SK-N-SH (cell line): ENCODE measurements around the gene MNT.

Experiments
- CHD2 ChIP-seq: fragments of 150-350 bp; IDR thresholded peaks from 2 replicates; pipeline ENCODE4 v1.6.1; 2018; ENCODE audit warnings: low read length; ENCODE audit not compliant: partially characterized antibody
- JUND ChIP-seq: IDR thresholded peaks from 2 replicates; pipeline ENCODE4 v1.4.0; 2012
- POLR2AphosphoS5 ChIP-seq: IDR thresholded peaks from 2 replicates; pipeline ENCODE4 v1.6.1; 2012; ENCODE audit warnings: low read depth, low read length
- RFX5 ChIP-seq: IDR thresholded peaks from 2 replicates; pipeline ENCODE4 v1.6.1; 2012; ENCODE audit warnings: mild to moderate bottlenecking, improper control_type of control experiment, low read length
- SMC3 ChIP-seq: IDR thresholded peaks from 2 replicates; pipeline ENCODE4 v1.6.1; 2012; ENCODE audit warnings: low read depth, low read length, improper control_type of control experiment
- TAF1 ChIP-seq: IDR thresholded peaks from 2 replicates; pipeline ENCODE4 v1.6.1; 2012; ENCODE audit warnings: low read depth, mild to moderate bottlenecking, low read length, moderate library complexity, borderline replicate concordance
- TEAD4 ChIP-seq: IDR thresholded peaks from 2 replicates; pipeline ENCODE4 v1.4.0; 2012; ENCODE audit warnings: mild to moderate bottlenecking, borderline replicate concordance; ENCODE audit not compliant: insufficient read depth
- YY1 ChIP-seq: IDR thresholded peaks from 2 replicates; pipeline ENCODE4 v1.4.0; 2012; ENCODE audit warnings: low read depth, mild to moderate bottlenecking
- TF ChIP-seq, protein P1 (sequence below): fragments of 200-600 bp; sonication (generic); IDR thresholded peaks from 2 replicates; pipeline ENCODE4 v1.6.1; 2017; ENCODE audit warnings: antibody characterized with exemption, mild to moderate bottlenecking, moderate library complexity
- TF ChIP-seq, protein P2 (sequence below): IDR thresholded peaks from 2 replicates; pipeline ENCODE4 v1.4.0; 2012; ENCODE audit warnings: low read depth
- TF ChIP-seq, protein P3 (sequence below): IDR thresholded peaks from 2 replicates; pipeline ENCODE4 v1.6.1; 2012; ENCODE audit warnings: mild to moderate bottlenecking, low read depth, low read length, moderate library complexity

DNA sequence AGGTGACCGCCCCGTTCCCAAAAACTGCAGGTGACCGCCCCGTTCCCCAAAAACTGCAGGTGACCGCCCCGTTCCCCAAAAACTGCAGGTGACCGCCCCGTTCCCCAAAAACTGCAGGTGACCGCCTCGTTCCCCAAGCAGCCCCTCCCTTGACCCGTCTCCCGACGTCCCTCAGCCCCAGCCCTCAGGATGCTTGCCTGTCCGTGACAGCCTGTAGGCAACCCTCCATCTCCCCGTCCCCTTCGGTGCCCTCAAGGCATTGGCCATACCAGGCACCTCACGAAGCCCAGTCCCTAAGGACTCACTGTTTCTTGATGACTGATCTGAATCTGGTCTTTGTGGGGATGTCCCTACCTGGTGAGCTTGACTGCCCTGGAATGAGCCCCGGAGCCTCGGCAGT is 38.4 kb downstream of the MNT start:
- TF ChIP-seq, protein P1, sequence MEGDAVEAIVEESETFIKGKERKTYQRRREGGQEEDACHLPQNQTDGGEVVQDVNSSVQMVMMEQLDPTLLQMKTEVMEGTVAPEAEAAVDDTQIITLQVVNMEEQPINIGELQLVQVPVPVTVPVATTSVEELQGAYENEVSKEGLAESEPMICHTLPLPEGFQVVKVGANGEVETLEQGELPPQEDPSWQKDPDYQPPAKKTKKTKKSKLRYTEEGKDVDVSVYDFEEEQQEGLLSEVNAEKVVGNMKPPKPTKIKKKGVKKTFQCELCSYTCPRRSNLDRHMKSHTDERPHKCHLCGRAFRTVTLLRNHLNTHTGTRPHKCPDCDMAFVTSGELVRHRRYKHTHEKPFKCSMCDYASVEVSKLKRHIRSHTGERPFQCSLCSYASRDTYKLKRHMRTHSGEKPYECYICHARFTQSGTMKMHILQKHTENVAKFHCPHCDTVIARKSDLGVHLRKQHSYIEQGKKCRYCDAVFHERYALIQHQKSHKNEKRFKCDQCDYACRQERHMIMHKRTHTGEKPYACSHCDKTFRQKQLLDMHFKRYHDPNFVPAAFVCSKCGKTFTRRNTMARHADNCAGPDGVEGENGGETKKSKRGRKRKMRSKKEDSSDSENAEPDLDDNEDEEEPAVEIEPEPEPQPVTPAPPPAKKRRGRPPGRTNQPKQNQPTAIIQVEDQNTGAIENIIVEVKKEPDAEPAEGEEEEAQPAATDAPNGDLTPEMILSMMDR, result no peak
- TF ChIP-seq SMC3 (no peak), TEAD4 (no peak), RFX5 (no peak), YY1 (no peak), POLR2AphosphoS5 (no peak), CHD2 (no peak), TAF1 (no peak), JUND (no peak)
- TF ChIP-seq, protein P2, sequence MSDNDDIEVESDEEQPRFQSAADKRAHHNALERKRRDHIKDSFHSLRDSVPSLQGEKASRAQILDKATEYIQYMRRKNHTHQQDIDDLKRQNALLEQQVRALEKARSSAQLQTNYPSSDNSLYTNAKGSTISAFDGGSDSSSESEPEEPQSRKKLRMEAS, result no peak
- TF ChIP-seq, protein P3, sequence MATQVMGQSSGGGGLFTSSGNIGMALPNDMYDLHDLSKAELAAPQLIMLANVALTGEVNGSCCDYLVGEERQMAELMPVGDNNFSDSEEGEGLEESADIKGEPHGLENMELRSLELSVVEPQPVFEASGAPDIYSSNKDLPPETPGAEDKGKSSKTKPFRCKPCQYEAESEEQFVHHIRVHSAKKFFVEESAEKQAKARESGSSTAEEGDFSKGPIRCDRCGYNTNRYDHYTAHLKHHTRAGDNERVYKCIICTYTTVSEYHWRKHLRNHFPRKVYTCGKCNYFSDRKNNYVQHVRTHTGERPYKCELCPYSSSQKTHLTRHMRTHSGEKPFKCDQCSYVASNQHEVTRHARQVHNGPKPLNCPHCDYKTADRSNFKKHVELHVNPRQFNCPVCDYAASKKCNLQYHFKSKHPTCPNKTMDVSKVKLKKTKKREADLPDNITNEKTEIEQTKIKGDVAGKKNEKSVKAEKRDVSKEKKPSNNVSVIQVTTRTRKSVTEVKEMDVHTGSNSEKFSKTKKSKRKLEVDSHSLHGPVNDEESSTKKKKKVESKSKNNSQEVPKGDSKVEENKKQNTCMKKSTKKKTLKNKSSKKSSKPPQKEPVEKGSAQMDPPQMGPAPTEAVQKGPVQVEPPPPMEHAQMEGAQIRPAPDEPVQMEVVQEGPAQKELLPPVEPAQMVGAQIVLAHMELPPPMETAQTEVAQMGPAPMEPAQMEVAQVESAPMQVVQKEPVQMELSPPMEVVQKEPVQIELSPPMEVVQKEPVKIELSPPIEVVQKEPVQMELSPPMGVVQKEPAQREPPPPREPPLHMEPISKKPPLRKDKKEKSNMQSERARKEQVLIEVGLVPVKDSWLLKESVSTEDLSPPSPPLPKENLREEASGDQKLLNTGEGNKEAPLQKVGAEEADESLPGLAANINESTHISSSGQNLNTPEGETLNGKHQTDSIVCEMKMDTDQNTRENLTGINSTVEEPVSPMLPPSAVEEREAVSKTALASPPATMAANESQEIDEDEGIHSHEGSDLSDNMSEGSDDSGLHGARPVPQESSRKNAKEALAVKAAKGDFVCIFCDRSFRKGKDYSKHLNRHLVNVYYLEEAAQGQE, result no peak
